ENCODE data around the gene RHBDF2.

GRCh38 chr17:76530811-76531485 lies 29.7 kb upstream of the RHBDF2 start:
- TF ChIP-seq POLR2A (IDR thresholded peaks at IDR 0.05) = no peak
- TF ChIP-seq CTCF (IDR thresholded peaks at IDR 0.05) = no peak
